ENCODE results near the gene KRTAP29-1. TPM values are rescaled to one million over a fixed set of nuclear protein-coding genes. Genes with fewer than 3 reads are reported as not detected.
"Not testable (repeated sequence)": the region's sequence is repeated elsewhere in the genome, so short reads cannot be mapped to it uniquely, and the experiment has no call there.

Gene KRTAP29-1
- total RNA-seq, 3 donors from 2014 or later, result not detected

DNA sequence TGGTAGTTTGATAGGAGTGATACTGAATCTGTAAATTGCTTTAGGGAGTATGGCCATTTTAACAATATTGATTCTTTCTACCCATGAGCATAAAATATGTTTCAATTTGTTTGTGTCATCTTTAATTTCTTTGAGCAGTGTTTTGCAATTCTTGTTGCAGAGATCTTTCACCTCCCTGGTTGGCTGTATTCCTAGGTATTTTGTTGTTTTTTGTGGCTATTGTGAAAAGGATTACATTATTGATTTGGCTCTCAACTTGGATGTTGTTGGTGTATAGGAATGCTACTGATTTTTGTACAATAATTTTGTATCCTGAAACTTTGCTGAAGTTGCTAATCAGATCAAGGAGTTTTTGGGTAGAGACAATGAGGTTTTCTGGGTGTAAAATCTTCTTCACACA is 44.2 kb downstream of the KRTAP29-1 start:
- TF ChIP-seq, protein P1, sequence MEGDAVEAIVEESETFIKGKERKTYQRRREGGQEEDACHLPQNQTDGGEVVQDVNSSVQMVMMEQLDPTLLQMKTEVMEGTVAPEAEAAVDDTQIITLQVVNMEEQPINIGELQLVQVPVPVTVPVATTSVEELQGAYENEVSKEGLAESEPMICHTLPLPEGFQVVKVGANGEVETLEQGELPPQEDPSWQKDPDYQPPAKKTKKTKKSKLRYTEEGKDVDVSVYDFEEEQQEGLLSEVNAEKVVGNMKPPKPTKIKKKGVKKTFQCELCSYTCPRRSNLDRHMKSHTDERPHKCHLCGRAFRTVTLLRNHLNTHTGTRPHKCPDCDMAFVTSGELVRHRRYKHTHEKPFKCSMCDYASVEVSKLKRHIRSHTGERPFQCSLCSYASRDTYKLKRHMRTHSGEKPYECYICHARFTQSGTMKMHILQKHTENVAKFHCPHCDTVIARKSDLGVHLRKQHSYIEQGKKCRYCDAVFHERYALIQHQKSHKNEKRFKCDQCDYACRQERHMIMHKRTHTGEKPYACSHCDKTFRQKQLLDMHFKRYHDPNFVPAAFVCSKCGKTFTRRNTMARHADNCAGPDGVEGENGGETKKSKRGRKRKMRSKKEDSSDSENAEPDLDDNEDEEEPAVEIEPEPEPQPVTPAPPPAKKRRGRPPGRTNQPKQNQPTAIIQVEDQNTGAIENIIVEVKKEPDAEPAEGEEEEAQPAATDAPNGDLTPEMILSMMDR (IDR thresholded peaks at IDR 0.05), result no peak
- TF ChIP-seq POLR2A (IDR thresholded peaks at IDR 0.05) (no peak), POLR2AphosphoS5 (IDR thresholded peaks at IDR 0.05) (no peak)
- DNase-seq (ENCODE audit: low spot score in 2 of 2), result no peak
- intact Hi-C loops (cut with DNase I; ENCODE audit: low total_unique reads), result no loop called here

DNA sequence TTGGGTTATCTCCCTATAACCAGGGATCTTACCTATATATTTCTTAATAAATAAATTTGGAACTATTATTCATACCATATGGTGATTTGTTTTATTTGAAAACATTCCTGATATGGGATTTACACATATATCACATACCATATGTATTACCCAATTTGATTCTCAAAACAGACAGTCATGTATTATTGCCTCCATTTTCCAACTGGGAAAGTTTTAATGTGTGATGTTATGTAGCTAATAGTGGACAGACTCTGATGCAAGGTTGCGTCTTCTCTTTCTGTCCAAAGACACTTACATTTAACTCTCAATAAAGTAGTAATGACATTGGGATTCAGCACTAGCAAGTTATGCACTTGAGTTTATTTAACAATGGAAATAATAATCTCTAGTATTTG is 46.4 kb downstream of the KRTAP29-1 start:
- H3K9me3 ChIP-seq, result no peaks in the 10 kb centered on the region
- intact Hi-C loops (cut with DNase I; ENCODE audit: low total_unique reads), result no loop called here
- H3K4me1 ChIP-seq, result no peaks in the 10 kb centered on the region
- H3K4me3 ChIP-seq, result no peak overlapping the region
- H3K27me3 ChIP-seq, result no peaks in the 10 kb centered on the region
- no peaks in the 10 kb centered on the region for H3K36me3 ChIP-seq
- no peak for DNase-seq (ENCODE audit: low spot score in 2 of 2)
- TF ChIP-seq, protein P1 (IDR thresholded peaks at IDR 0.05), result no peak
- no peak for TF ChIP-seq POLR2AphosphoS5 (IDR thresholded peaks at IDR 0.05)
- no peak for TF ChIP-seq POLR2A (IDR thresholded peaks at IDR 0.05)
- no peak overlapping the region for H3K27ac ChIP-seq

More for the DNA sequence above, 44.2 kb downstream of the KRTAP29-1 start:
- no peaks in the 10 kb centered on the region for H3K36me3 ChIP-seq
- no peaks in the 10 kb centered on the region for H3K27me3 ChIP-seq
- H3K27ac ChIP-seq, result no peak overlapping the region
- no peaks in the 10 kb centered on the region for H3K4me1 ChIP-seq
- no peak overlapping the region for H3K4me3 ChIP-seq
- no peaks in the 10 kb centered on the region for H3K9me3 ChIP-seq

DNA sequence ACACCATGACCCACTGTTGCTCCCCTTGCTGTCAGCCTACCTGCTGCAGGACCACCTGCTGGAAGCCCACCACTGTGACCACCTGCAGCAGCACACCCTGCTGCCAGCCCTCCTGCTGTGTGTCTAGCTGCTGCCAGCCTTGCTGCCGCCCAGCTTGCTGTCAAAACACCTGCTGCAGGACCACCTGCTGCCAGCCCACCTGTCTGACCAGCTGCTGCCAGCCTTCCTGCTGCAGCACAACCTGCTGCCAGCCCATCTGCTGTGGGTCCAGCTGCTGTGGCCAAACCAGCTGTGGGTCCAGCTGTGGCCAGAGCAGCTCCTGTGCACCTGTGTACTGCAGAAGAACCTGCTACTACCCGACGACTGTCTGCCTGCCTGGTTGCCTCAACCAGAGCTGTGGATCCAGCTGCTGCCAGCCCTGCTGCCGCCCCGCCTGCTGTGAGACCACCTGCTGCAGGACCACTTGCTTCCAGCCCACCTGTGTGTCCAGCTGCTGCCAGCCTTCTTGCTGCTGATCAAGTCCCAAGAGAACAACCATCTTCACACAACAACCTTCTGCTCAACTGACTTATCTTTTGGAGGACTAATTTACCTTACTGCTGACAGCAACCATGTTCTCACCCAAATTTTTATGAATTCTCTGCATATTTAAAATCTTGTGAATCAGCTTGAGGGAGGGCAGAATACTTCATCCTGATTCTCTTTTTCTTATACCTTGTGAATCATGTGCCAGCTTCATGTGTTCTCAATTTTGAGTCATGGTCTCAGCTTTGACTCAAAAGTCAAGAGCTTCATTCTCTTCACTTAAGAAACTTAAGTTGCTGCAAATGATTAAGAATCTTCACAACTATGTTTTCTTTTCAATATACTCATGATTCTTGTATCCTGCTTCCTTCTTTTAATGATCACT is 47.0 kb downstream of the KRTAP29-1 start, which contains the start of gene KRTAP9-9:
TSS of gene KRTAP9-9 (plus strand) at position 4 of the 910 bp plus-strand sequence.
- H3K27ac ChIP-seq; H3K9me3 ChIP-seq; DNase-seq (ENCODE audit: low spot score in 2 of 2); H3K4me1 ChIP-seq; intact Hi-C loops (cut with DNase I; ENCODE audit: low total_unique reads); H3K4me3 ChIP-seq; H3K36me3 ChIP-seq; H3K27me3 ChIP-seq: not testable (repeated sequence)

DNA sequence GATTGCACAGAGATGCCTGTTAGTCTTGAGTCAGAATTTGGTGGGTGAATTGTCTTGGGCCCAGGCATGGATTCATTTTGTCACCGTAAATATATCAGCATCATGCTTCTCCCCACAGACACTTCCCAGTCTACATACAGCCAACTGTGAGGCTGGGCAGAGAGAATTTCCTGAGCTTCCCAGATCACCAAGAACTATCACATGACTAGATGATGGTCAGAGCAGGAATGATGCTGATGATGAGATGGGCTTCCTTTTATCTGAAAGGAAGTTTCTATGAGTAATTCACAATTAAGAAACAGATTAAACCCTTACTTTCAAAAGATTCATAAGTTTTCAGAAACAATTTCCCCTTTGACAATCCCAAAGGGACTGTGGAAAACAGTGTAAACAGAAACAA is 47.8 kb downstream of the KRTAP29-1 start:
- Histone ChIP-seq H3K27me3 (no peaks in the 10 kb centered on the region), H3K27ac (no peak overlapping the region), H3K9me3 (no peaks in the 10 kb centered on the region), H3K4me1 (no peaks in the 10 kb centered on the region), H3K4me3 (no peak overlapping the region), H3K36me3 (no peaks in the 10 kb centered on the region)
- intact Hi-C loops (cut with DNase I; ENCODE audit: low total_unique reads), result no loop called here
- DNase-seq (ENCODE audit: low spot score in 2 of 2), result no peak
- TF ChIP-seq, protein P1 (IDR thresholded peaks at IDR 0.05), result no peak
- TF ChIP-seq POLR2AphosphoS5 (IDR thresholded peaks at IDR 0.05) (no peak), POLR2A (IDR thresholded peaks at IDR 0.05) (no peak)

Other genes starting within 250 kb of the KRTAP29-1 start
- not detected for gene KRTAP2-2, start 247.6 kb downstream of the KRTAP29-1 start, total RNA-seq
- gene KRTAP2-3, start 242.7 kb downstream of the KRTAP29-1 start, total RNA-seq, result not detected
- gene KRTAP2-4, start 237.0 kb downstream of the KRTAP29-1 start, total RNA-seq, result not detected
- gene KRTAP4-7, start 218.7 kb downstream of the KRTAP29-1 start, total RNA-seq, result not detected
- not detected for gene KRTAP4-8, start 204.7 kb downstream of the KRTAP29-1 start, total RNA-seq
- gene KRTAP4-16, start 200.6 kb downstream of the KRTAP29-1 start, total RNA-seq, result not detected
- not detected for gene KRTAP4-9, start 197.5 kb downstream of the KRTAP29-1 start, total RNA-seq
- gene KRTAP4-11, start 184.5 kb downstream of the KRTAP29-1 start, total RNA-seq, result not detected
- not detected for gene KRTAP4-12, start 178.7 kb downstream of the KRTAP29-1 start, total RNA-seq
- not detected for gene KRTAP4-6, start 162.3 kb downstream of the KRTAP29-1 start, total RNA-seq
- not detected for gene KRTAP4-5, start 153.0 kb downstream of the KRTAP29-1 start, total RNA-seq
- not detected for gene KRTAP4-4, start 142.1 kb downstream of the KRTAP29-1 start, total RNA-seq
- not detected for gene KRTAP4-3, start 134.6 kb downstream of the KRTAP29-1 start, total RNA-seq
- gene KRTAP4-2, start 124.6 kb downstream of the KRTAP29-1 start, total RNA-seq, result not detected
- gene KRTAP4-1, start 117.9 kb downstream of the KRTAP29-1 start, total RNA-seq, result not detected
- not detected for gene KRTAP9-1, start 113.0 kb downstream of the KRTAP29-1 start, total RNA-seq
- not detected for gene KRTAP9-2, start 76.2 kb downstream of the KRTAP29-1 start, total RNA-seq
- not detected for gene KRTAP9-3, start 70.4 kb downstream of the KRTAP29-1 start, total RNA-seq
- gene KRTAP9-8, start 64.9 kb downstream of the KRTAP29-1 start, total RNA-seq, result not detected
- gene KRTAP9-4, start 53.2 kb downstream of the KRTAP29-1 start, total RNA-seq, result not detected
- gene KRTAP9-9, start 47.5 kb downstream of the KRTAP29-1 start, total RNA-seq, result not detected
- gene KRTAP9-6, start 37.5 kb downstream of the KRTAP29-1 start, total RNA-seq, result not detected
- gene KRTAP9-7, start 27.2 kb downstream of the KRTAP29-1 start, total RNA-seq, result not detected
- not detected for gene KRTAP16-1, start 6.5 kb upstream of the KRTAP29-1 start, total RNA-seq
- gene KRTAP17-1, start 12.9 kb upstream of the KRTAP29-1 start, total RNA-seq, result not detected
- not detected for gene KRT33A, start 48.0 kb upstream of the KRTAP29-1 start, total RNA-seq
- gene KRT33B, start 67.0 kb upstream of the KRTAP29-1 start, total RNA-seq, result not detected
- gene KRT34, start 79.5 kb upstream of the KRTAP29-1 start, total RNA-seq, result not detected
- not detected for gene KRT31, start 94.8 kb upstream of the KRTAP29-1 start, total RNA-seq
- not detected for gene KRT37, start 121.7 kb upstream of the KRTAP29-1 start, total RNA-seq
- gene KRT38, start 138.1 kb upstream of the KRTAP29-1 start, total RNA-seq, result not detected
- gene KRT32, start 164.5 kb upstream of the KRTAP29-1 start, total RNA-seq, result under 1 TPM in 2 of 3 donors, not detected in 1; 0.33 to 0.73 TPM
- gene KRT35, start 178.3 kb upstream of the KRTAP29-1 start, total RNA-seq, result not detected
- gene KRT36, start 187.1 kb upstream of the KRTAP29-1 start, total RNA-seq, result not detected
- 1 to 10 TPM in 1 of 3 donors, not detected in 2; 1.6 TPM for gene KRT13, start 202.8 kb upstream of the KRTAP29-1 start, total RNA-seq
- 1,000 to 10,000 TPM in 1 of 3 donors, 100 to 1,000 TPM in 1, under 1 TPM in 1; 0.80 to 2,244 (median 331) TPM for gene KRT15, start 216.0 kb upstream of the KRTAP29-1 start, total RNA-seq
- 1,000 to 10,000 TPM in 1 of 3 donors, 100 to 1,000 TPM in 1, 1 to 10 TPM in 1; 6.7 to 1,011 (median 375) TPM for gene KRT19, start 225.5 kb upstream of the KRTAP29-1 start, total RNA-seq